HG02763 (cell line): Measurements from ENCODE around the gene PAGE4.

Source experiments
- ATAC-seq: cut with Tn5 transposase; IDR thresholded peaks from one replicate; pipeline ENCODE4 v1.9.1; 2021; ENCODE audit warnings: mild to moderate bottlenecking, moderate library complexity; ENCODE audit not compliant: unreplicated experiment

The PAGE4 gene

DNA sequence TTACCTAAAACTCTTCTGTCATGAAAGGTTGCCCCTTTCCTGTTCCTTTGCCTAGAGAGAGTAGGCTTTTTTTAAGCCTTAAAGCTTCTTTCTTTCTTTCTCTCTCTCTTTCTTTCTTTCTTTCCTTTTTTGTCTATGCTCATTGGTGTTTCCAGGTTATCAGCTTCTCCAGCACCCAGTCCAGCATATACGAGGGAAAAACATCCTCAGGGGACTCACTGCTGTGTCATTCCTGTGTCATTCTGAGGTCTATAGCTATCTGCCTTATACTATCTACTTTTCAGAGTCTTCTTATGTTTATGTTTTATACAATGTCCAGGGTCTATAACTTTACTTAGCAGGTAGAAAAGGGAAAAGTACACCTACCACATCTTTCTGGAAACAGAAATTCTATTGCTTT is 39.6 kb downstream of the PAGE4 start:
- ATAC-seq = no peak

DNA sequence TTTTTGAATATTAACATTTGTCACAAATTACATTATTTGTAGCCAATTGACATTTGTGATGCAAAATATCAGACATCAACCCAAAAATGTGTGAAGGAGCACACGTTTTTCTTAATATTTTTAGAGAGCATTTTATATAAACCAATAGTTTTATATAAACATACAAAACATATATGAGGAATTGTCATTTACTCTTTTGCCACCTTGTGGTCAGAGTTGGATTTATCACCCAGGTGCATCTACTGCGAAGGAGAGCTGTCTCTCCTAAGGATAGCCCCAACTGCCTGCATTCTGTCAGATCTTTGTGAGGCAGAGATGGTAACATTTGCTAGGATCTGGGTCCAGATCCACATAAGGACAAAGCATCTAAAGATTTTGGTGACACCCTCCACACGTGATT is 47.6 kb downstream of the PAGE4 start:
- ATAC-seq = no peak

DNA sequence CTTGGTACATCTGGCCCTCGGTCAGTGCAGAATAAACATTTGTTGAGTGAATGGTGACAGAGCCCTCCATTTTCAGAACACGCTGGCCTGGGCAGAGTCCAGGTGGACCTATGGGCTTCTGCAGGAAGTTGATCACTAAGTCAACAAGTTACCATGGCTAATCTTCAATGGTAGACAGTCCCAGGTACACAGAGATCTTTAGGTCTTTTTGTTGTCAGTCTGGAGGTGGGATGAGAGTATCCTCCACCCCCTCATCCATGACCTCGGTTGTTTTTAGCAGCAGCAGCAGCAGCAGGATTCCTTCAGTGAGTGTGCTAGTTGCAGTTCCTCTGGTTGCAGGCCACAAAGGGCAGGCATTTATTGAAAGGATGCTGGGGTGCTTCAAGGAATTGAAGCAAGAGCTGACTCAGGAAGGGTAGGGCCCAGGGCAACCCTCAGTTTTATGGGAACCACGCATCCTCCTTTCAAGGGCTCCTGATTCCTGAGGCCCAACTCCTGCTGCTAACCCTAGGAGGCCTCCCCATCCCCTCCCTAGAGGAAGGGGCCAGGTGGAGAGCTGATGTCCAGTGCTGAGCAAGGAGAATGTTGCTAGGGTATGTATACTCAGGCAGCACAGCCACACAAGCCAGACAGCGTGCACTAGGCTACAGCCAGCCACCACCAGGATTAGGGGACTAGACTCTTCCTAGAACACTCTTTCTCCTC is 48.4 kb downstream of the PAGE4 start:
- no peak for ATAC-seq

DNA sequence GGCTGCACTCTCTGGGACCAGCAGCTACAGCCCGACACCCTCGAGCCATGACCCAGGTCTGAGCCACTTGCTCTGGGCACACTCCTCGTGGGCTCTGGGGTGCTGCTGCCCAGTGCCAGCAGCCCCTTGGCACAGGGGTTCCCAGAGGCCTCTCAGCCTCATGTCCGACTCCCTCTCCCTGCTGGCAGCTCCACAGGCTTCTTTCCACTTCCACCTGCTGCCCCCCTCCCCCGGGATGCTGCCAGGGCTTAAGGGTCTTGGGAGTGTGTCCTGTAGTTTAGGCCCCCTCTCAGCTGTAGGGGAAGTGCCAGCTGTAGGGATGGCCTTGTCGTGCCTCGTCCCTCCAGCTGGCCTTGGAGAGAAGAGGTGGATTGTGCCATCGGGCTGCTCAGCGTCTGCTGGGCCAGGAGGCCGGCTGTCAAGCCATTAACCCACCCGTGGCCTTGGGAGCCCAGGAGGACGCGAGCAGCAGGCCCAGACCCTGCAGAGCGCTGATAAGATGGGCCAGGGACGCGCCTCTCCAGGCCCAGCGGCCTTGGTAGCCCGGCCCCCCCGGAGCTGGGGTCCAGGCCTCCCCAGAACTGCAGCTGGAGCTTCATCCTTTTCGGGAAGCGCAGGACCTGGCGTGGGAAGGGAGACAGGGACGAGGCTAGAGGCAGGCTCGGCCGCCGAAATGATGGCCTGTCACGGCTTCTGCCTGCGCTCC is 49.2 kb downstream of the PAGE4 start:
- ATAC-seq = no peak

DNA sequence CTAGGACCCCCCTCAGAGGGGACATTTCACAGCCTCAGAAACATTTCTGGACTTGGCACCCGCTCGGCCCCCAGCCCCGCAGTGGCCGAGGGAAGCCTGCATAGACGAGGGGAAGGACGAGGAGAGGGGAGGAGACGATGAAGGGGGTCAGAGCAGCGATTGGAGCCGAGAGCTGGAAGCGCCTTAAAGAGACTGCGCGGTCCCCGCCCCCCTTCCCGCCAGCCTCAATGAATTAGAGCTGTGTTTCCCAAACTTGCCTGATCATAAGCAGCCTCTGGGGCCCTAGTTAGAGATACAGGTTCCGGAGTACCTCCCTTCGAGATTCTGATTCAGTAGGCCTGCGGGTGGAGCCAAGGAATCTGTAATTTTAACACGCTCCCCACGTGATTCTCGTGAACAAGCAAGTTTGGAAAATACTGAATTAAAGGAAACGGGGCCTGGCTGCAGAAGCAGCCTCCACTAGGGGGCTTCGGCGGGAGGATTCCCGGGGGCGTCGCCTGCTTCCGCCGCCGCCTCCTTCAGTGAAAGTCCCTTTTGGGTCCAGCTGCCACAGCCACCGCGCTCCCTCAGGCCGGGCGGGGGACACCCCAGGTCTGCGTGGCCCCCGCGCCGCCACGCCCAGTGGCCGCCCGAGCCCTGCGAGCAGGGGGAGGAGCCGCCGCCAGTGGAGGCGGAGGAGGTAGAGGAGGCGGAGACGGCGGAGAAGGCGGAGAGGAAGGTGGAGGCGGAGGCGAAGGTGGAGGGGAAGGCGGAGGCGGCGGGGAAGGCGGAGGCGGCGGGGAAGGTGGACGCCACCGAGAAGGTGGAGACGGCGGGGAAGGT is 49.9 kb downstream of the PAGE4 start, which contains the start of gene USP27X:
TSS of gene USP27X (plus strand) at position 651 of the 822 bp plus-strand sequence. CDS start 824 bp downstream, outside the sequence.
- ATAC-seq = peak; percentile 85

DNA sequence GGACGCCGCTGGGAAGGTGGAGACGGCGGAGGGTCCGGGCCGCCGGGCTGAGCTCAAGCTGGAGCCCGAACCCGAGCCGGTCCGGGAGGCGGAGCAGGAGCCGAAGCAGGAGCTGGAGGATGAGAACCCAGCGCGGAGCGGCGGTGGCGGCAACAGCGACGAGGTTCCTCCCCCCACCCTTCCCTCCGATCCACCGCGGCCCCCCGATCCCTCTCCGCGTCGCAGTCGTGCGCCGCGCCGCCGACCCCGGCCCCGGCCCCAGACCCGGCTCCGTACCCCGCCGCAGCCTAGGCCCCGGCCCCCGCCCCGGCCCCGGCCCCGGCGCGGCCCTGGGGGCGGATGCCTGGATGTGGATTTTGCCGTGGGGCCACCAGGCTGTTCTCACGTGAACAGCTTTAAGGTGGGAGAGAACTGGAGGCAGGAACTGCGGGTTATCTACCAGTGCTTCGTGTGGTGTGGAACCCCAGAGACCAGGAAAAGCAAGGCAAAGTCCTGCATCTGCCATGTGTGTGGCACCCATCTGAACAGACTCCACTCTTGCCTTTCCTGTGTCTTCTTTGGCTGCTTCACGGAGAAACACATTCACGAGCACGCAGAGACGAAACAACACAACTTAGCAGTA is 50.7 kb downstream of the PAGE4 start:
- peak; percentile 4 for ATAC-seq

DNA sequence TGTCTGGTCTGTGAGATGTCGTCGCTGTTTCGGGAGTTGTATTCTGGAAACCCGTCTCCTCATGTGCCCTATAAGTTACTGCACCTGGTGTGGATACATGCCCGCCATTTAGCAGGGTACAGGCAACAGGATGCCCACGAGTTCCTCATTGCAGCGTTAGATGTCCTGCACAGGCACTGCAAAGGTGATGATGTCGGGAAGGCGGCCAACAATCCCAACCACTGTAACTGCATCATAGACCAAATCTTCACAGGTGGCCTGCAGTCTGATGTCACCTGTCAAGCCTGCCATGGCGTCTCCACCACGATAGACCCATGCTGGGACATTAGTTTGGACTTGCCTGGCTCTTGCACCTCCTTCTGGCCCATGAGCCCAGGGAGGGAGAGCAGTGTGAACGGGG is 51.6 kb downstream of the PAGE4 start:
- no peak for ATAC-seq
